K562 (cell line): ENCODE measurements around the gene RBPJ. TPM values are rescaled to one million over a fixed set of nuclear protein-coding genes. Genes with fewer than 3 reads are reported as not detected.

Experiments used
- ATAC-seq: fragments of 200-7000 bp; cut with Tn5 transposase; 3 replicates; pipeline ENCODE4 v1.9.1; 2020; ENCODE audit warnings: moderate library complexity
- BruUV-seq: library from RNA; stranded (reverse); fragments of 400-500 nt; replicated peaks from 2 replicates; lab custom pipeline; 2021; lab: Mats Ljungman, UMichigan
- CTCF ChIA-PET: fragments of 300-600 bp; formaldehyde crosslinking; extraction: SDS; loops from one replicate; lab custom pipeline; 2021; ENCODE audit warnings: low intra/inter-chr PET ratio; lab: Yijun Ruan, JAX
- POLR2A ChIA-PET: fragments of 300-600, 350-650 bp; sonication (Branson Sonifier 250); formaldehyde crosslinking; extraction: SDS; loops from one replicate; lab custom pipeline; 2021; ENCODE audit warnings: antibody characterized with exemption, inconsistent platforms; lab: Yijun Ruan, JAX
- DNase-seq, 4 experiments: peaks; one replicate each; pipeline versions ENCODE4 v3.0.0 to v3.0.0-alpha.2; 2011 to 2018; ENCODE audit warnings: low spot score in 3 of 4, mixed read lengths in 3 of 4; ENCODE audit errors: extremely low read depth in 1 of 4
- FAIRE-seq: peaks from 2 replicates; lab custom pipeline; 2011; peaks lifted over from hg19 to GRCh38; lab: Jason Lieb, UNC
- H2AFZ ChIP-seq: 2 replicates; pipeline ENCODE4 v1.6.0; 2011; ENCODE audit warnings: low read depth, low read length, control low read depth, inconsistent platforms
- H3K27ac ChIP-seq: fragments of 200-600 bp; 3 replicates; pipeline ENCODE4 v1.8.0; 2011; ENCODE audit warnings: low read depth, mild to moderate bottlenecking, control low read depth, inconsistent platforms, low read length, moderate library complexity, mixed read lengths; ENCODE audit errors: extremely low read depth
- H3K27me3 ChIP-seq, 2 experiments: fragments of 300-600 bp in 1 of 2; 2 replicates in 1 of 2; 3 replicates in 1 of 2; pipeline versions ENCODE4 v1.6.0 to v1.8.0; 2011; ENCODE audit warnings: inconsistent platforms in 2 of 2, low read length in 2 of 2, mild to moderate bottlenecking in 1 of 2, mixed read lengths in 1 of 2, moderate library complexity in 1 of 2; ENCODE audit not compliant: control insufficient read depth in 2 of 2, insufficient read depth in 2 of 2
- H3K36me3 ChIP-seq: fragments of 300-600 bp; 3 replicates; pipeline ENCODE4 v1.8.0; 2011; ENCODE audit warnings: mild to moderate bottlenecking, low read length, inconsistent platforms; ENCODE audit not compliant: control insufficient read depth, insufficient read depth
- H3K4me1 ChIP-seq, 2 experiments: fragments of 200-600 bp in 1 of 2; replicated peaks in 1 of 2; 2 replicates in 1 of 2; 3 replicates in 1 of 2; pipeline versions ENCODE4 v1.5.1 to v1.8.0; 2011; ENCODE audit warnings: inconsistent platforms in 2 of 2, low read length in 2 of 2, mild to moderate bottlenecking in 1 of 2, mixed read lengths in 1 of 2, moderate library complexity in 1 of 2; ENCODE audit not compliant: control insufficient read depth in 2 of 2, insufficient read depth in 2 of 2
- H3K4me2 ChIP-seq: 2 replicates; pipeline ENCODE4 v1.6.1; 2011; ENCODE audit warnings: low read length, control low read depth, inconsistent platforms, mixed read lengths; ENCODE audit not compliant: insufficient read depth
- H3K4me3 ChIP-seq: fragments of 200-600 bp; sonication (generic), shearing (Covaris generic); 2 replicates; pipeline ENCODE4 v1.5.1; 2016; ENCODE audit warnings: control low read depth, inconsistent platforms
- H3K79me2 ChIP-seq: fragments of 200-600 bp; 3 replicates; pipeline ENCODE4 v1.8.0; 2011; ENCODE audit warnings: low read length, inconsistent platforms; ENCODE audit not compliant: control insufficient read depth, insufficient read depth
- H3K9ac ChIP-seq, 2 experiments: 2 replicates each; pipeline versions ENCODE4 v1.6.0 to v1.6.1; 2011; ENCODE audit warnings: low read depth in 2 of 2, low read length in 2 of 2, control low read depth in 1 of 2, inconsistent platforms in 1 of 2, mild to moderate bottlenecking in 1 of 2, mixed read lengths in 1 of 2; ENCODE audit not compliant: insufficient read depth in 1 of 2
- H3K9me1 ChIP-seq: one replicate; pipeline ENCODE4 v1.6.0; 2011; ENCODE audit warnings: inconsistent platforms, mild to moderate bottlenecking, low read length, moderate library complexity; ENCODE audit not compliant: control insufficient read depth, insufficient read depth
- H3K9me3 ChIP-seq: replicated peaks from 2 replicates; pipeline ENCODE4 v1.5.1; 2011; ENCODE audit warnings: low read depth, low read length, inconsistent platforms; ENCODE audit not compliant: control insufficient read depth, insufficient read depth
- H4K20me1 ChIP-seq: replicated peaks from 2 replicates; pipeline ENCODE4 v1.6.1; 2011; ENCODE audit warnings: low read length, inconsistent platforms, mixed read lengths; ENCODE audit not compliant: control insufficient read depth, insufficient read depth
- CC2D1A ChIP-seq: fragments of 450-650 bp; IDR thresholded peaks from 2 replicates; pipeline ENCODE4 v1.6.1; 2017; ENCODE audit warnings: mild to moderate bottlenecking
- DMBX1 ChIP-seq: fragments of 250-450 bp; sonication (Bioruptor Pico); IDR thresholded peaks from 2 replicates; pipeline ENCODE4 v1.8.0; 2022; ENCODE audit warnings: inconsistent platforms, mild to moderate bottlenecking, moderate library complexity, borderline replicate concordance
- DNMT1 ChIP-seq: fragments of 450-650 bp; IDR thresholded peaks from 2 replicates; pipeline ENCODE4 v1.6.1; 2016; ENCODE audit warnings: antibody characterized with exemption, mild to moderate bottlenecking
- FOXM1 ChIP-seq, 2 experiments: fragments of 450-650 bp in 1 of 2; sonication (generic) in 1 of 2; formaldehyde crosslinking in 1 of 2; IDR thresholded peaks; 2 replicates each; pipeline versions ENCODE4 v1.6.1 to v1.9.0; 2017 to 2022; ENCODE audit warnings: low read depth in 2 of 2, mild to moderate bottlenecking in 2 of 2, missing genetic modification reagents in 1 of 2, moderate library complexity in 1 of 2
- HNRNPK ChIP-seq: fragments of 200-400 bp; formaldehyde crosslinking; IDR thresholded peaks from one replicate; pipeline ENCODE4 v1.6.1; 2018; ENCODE audit warnings: mild to moderate bottlenecking, low read depth, low read length; ENCODE audit not compliant: poor library complexity, severe bottlenecking
- MEF2A ChIP-seq: IDR thresholded peaks from 2 replicates; pipeline ENCODE4 v1.6.1; 2011; ENCODE audit warnings: low read depth, mild to moderate bottlenecking, low read length, moderate library complexity; ENCODE audit not compliant: control insufficient read depth
- MXD1 ChIP-seq: fragments of 250-450 bp; sonication (Bioruptor Pico); IDR thresholded peaks from 2 replicates; pipeline ENCODE4 v1.8.0; 2021; ENCODE audit warnings: borderline replicate concordance, mild to moderate bottlenecking, moderate library complexity; ENCODE audit not compliant: poor library complexity, severe bottlenecking
- OTX1 ChIP-seq: fragments of 450-650 bp; formaldehyde crosslinking; IDR thresholded peaks from 2 replicates; pipeline ENCODE4 v1.4.0; 2022; ENCODE audit warnings: mild to moderate bottlenecking
- STAT6 ChIP-seq: sonication (generic); formaldehyde crosslinking; IDR thresholded peaks from 2 replicates; pipeline ENCODE4 v1.8.1; 2023; ENCODE audit warnings: mild to moderate bottlenecking, missing genetic modification reagents
- TAF9B ChIP-seq: fragments of 450-650 bp; IDR thresholded peaks from 2 replicates; pipeline ENCODE4 v1.6.1; 2018; ENCODE audit warnings: mild to moderate bottlenecking; ENCODE audit not compliant: partially characterized antibody
- TCF7L2 ChIP-seq: fragments of 150-350 bp; IDR thresholded peaks from 2 replicates; pipeline ENCODE4 v1.6.1; 2016; ENCODE audit warnings: low read depth, mild to moderate bottlenecking, low read length, moderate library complexity
- WGBS: fragments of 100-300 bp; shearing (Covaris generic); methylation state at CpG from one replicate; pipeline ENCODE4 v1.1.6; 2016; ENCODE audit warnings: low coverage, mixed read lengths; ENCODE audit not compliant: insufficient coverage; ENCODE audit errors: missing lambda C conversion rate; 5-methylcytosine and 5-hydroxymethylcytosine counted together
- in situ Hi-C: fragments of 300-500 bp; cut with MboI; formaldehyde crosslinking; loops from 4 replicates; pipeline ENCODE4 v1.15.0; 2018; ENCODE audit warnings: inconsistent platforms, mixed read lengths
- intact Hi-C: fragments of 100-400 bp; cut with micrococcal nuclease; formaldehyde crosslinking; loops from 2 replicates; pipeline ENCODE4 v1.14.2; 2022
- polyA plus RNA-seq, 8 experiments: library from polyadenylated mRNA; depleted of rRNA in 4 of 8; stranded (reverse) in 5 of 8; unstranded in 3 of 8; fragments of >200 nt; fragmentation: Nextera tagmentation in 2 of 8; fragmentation: Illumina TruSeq in 1 of 8; extraction: Ambion mirVana in 2 of 8; extraction: Trizol in 1 of 8; gene quantifications; 2 replicates each; pipeline versions ENCODE4 v1.2.1 to v1.2.3, GENCODE V29; 2011 to 2014; ENCODE audit warnings: inconsistent platforms in 1 of 8, missing spikeins in 1 of 8
- total RNA-seq, 7 experiments: library from RNA; depleted of rRNA in 6 of 7; stranded (reverse); fragments of >200 nt in 6 of 7; fragmentation: Illumina TruSeq in 2 of 7; extraction: Trizol in 2 of 7; gene quantifications; 2 replicates each; pipeline versions ENCODE4 v1.2.1 to v1.2.3, GENCODE V29; 2011 to 2021; ENCODE audit warnings: low replicate concordance in 1 of 7

The RBPJ gene
- total and polyA plus RNA-seq, 9 of the 15 experiments (the other 6 are each of a cell fraction or from before 2014, with no cell fraction given) = 17.2 to 49.4 (median 33.8) TPM

DNA sequence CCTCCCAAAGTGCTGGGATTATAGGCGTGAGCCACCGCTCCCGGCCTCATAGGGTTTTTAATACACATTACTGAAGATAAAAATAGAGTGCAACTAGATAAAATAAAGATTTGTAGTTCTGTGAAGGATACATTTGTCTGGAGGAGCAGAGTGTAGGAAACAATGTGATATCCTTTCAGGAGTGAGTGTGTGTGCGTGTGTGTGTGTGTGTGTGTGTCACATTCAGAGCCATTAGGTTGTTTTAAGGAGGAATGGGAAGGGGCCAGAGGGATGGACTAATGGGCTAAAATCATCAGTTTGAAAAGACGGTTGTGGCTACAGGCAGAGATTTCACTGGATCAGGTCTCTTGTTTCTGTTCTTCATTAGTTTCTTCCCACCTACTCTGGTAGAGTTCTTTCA is 40.0 kb downstream of the RBPJ start:
- TF ChIP-seq TAF9B (no peak), MXD1 (no peak), FOXM1 (IDR thresholded peaks at IDR 0.05; ENCODE audit: low read depth) (no peak), FOXM1 (CRISPR knock-in tag; IDR thresholded peaks at IDR 0.05; ENCODE audit: low read depth) (no peak), TCF7L2 (no peak)
- no peak for ATAC-seq
- DNase-seq = no peak
- in situ Hi-C loops = no loop called here
- Histone ChIP-seq H2AFZ (no peak overlapping the region), H3K4me1 (peaks cover 0 to 4% of the 10 kb centered on the region in 2 experiments; a peak in 1 of 5 replicates), H3K9ac (no peak overlapping the region), H3K4me3 (no peak overlapping the region), H3K4me2 (no peak overlapping the region), H3K9me3 (no peaks in the 10 kb centered on the region), H4K20me1 (no peaks in the 10 kb centered on the region), H3K36me3 (no peaks in the 10 kb centered on the region), H3K27me3 (no peaks in the 10 kb centered on the region), H3K27ac (no peak overlapping the region), H3K9me1 (no peaks in the 10 kb centered on the region), H3K79me2 (peaks cover 57% of the 10 kb centered on the region)
- intact Hi-C loops = no loop called here
- WGBS = 74% methylated on average over 5 of the region's 5 CpGs
- FAIRE-seq = no peak
- ChIA-PET CTCF (no interaction called here), POLR2A (interaction anchor here (1.0 kb wide), 1 partner anchor 32 kb away, joined by 3 read pairs; no protein-coding TSS in a partner anchor)
- no TSS peak for BruUV-seq

DNA sequence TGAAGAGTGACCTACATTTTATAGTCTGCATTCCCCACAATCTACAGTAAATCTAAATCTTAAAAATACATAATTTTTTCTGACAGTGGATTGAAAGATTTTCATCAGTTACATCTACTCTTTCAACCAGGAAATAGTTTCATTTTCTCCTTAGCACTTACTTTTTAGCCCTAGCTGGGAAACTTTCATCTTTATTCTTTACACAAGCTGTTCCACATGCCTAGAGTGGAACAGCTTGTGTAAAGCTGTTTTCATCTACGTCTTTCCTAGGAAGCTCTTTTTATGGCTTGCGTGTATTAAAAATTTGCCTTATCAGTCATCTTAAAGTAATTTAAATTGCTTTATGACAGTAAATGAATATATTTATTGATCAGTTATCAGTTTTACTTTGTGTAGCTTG is 40.5 kb downstream of the RBPJ start:
- Histone ChIP-seq H2AFZ (no peak overlapping the region), H3K9me3 (no peaks in the 10 kb centered on the region), H3K9ac (no peak overlapping the region), H3K79me2 (peaks cover 53% of the 10 kb centered on the region), H3K36me3 (no peaks in the 10 kb centered on the region), H3K9me1 (no peaks in the 10 kb centered on the region), H3K27ac (no peak overlapping the region), H3K4me1 (peaks cover 0 to 4% of the 10 kb centered on the region in 2 experiments; a peak in 1 of 5 replicates), H3K4me3 (no peak overlapping the region), H3K4me2 (no peak overlapping the region), H3K27me3 (no peaks in the 10 kb centered on the region), H4K20me1 (no peaks in the 10 kb centered on the region)
- in situ Hi-C loops = no loop called here
- ATAC-seq (no peak), DNase-seq (no peak), FAIRE-seq (no peak)
- POLR2A ChIA-PET = interaction anchor here (1.0 kb wide), 1 partner anchor 32 kb away, joined by 3 read pairs; no protein-coding TSS in a partner anchor
- intact Hi-C loops = no loop called here
- CTCF ChIA-PET = no interaction called here
- TF ChIP-seq OTX1 (CRISPR knock-in tag) = no peak
- TF ChIP-seq DNMT1 = no peak
- no peak for TF ChIP-seq HNRNPK
- no peak for TF ChIP-seq CC2D1A
- no peak for TF ChIP-seq STAT6 (CRISPR knock-in tag)
- TF ChIP-seq DMBX1 = no peak
- TF ChIP-seq MEF2A = no peak
- 91% methylated on average over 2 of the region's 2 CpGs for WGBS
- BruUV-seq = no TSS peak
